ENCODE data around the gene KCNJ2.

- no peak for TF ChIP-seq CTCF (IDR thresholded peaks at IDR 0.05)
- TF ChIP-seq POLR2AphosphoS5 (IDR thresholded peaks at IDR 0.05), result no peak
These were observed 621 bp downstream of the KCNJ2 start for GRCh38 chr17:70169709-70170597.
